Neutrophil (primary cell): ENCODE measurements around the gene PLAGL2.
A peak's percentile ranks its signal among the peaks of the same experiment; 100 is the strongest.

Experiments
- H3K27ac ChIP-seq: fragments of 200-600 bp; sonication (generic); 2 replicates; pipeline ENCODE4 v1.5.1; 2016; ENCODE audit warnings: mild to moderate bottlenecking, moderate library complexity
- H3K27me3 ChIP-seq: fragments of 200-600 bp; sonication (generic); 2 replicates; pipeline ENCODE4 v1.6.0; 2016; ENCODE audit warnings: mild to moderate bottlenecking
- H3K36me3 ChIP-seq: fragments of 200-600 bp; sonication (generic); 2 replicates; pipeline ENCODE4 v1.5.1; 2017
- H3K4me1 ChIP-seq, 2 experiments: fragments of 200-600 bp in 1 of 2; sonication (generic) in 1 of 2; 1 replicate in 1 of 2; 2 replicates in 1 of 2; pipeline versions ENCODE4 v1.5.1 to v1.6.1; 2013 to 2016; ENCODE audit warnings: low read depth in 1 of 2, low read length in 1 of 2, mild to moderate bottlenecking in 1 of 2, moderate library complexity in 1 of 2; ENCODE audit not compliant: control insufficient read depth in 1 of 2, insufficient read depth in 1 of 2
- H3K4me3 ChIP-seq, 2 experiments: fragments of 200-600 bp in 1 of 2; sonication (generic) in 1 of 2; 1 replicate in 1 of 2; 2 replicates in 1 of 2; pipeline ENCODE4 v1.5.1; 2013 to 2016; ENCODE audit warnings: low read depth in 1 of 2, low read length in 1 of 2, mild to moderate bottlenecking in 1 of 2, moderate library complexity in 1 of 2
- H3K9me3 ChIP-seq: fragments of 200-600 bp; sonication (generic); 2 replicates; pipeline ENCODE4 v1.5.1; 2016
- CTCF ChIP-seq: fragments of 200-600 bp; sonication (generic); IDR thresholded peaks from 2 replicates; pipeline ENCODE4 v1.5.1; 2016; ENCODE audit warnings: antibody characterized with exemption

Gene PLAGL2

GRCh38 chr20:32233286-32233685, 25.7 kb upstream of the PLAGL2 start:
- H3K27ac ChIP-seq, result peak overlapping the region; percentile 69

GRCh38 chr20:32232326-32232886, 24.9 kb upstream of the PLAGL2 start:
- peaks cover 54% of the 10 kb centered on the region in 2 experiments for H3K4me1 ChIP-seq
- no peaks in the 10 kb centered on the region for H3K9me3 ChIP-seq
- H3K4me3 ChIP-seq, result no peak overlapping the region
- H3K27ac ChIP-seq, result peak overlapping the region; percentile 69
- peaks cover 11% of the 10 kb centered on the region for H3K36me3 ChIP-seq
- H3K27me3 ChIP-seq, result no peaks in the 10 kb centered on the region
- no peak for TF ChIP-seq CTCF

More at GRCh38 chr20:32233286-32233685, 25.7 kb upstream of the PLAGL2 start:
- Histone ChIP-seq H3K4me1 (peaks cover 45% of the 10 kb centered on the region in 2 experiments), H3K4me3 (no peak overlapping the region), H3K27me3 (no peaks in the 10 kb centered on the region), H3K36me3 (peaks cover 11% of the 10 kb centered on the region), H3K9me3 (no peaks in the 10 kb centered on the region)
- TF ChIP-seq CTCF, result no peak

GRCh38 chr20:32231847-32232246, 24.3 kb upstream of the PLAGL2 start:
- H3K4me3 ChIP-seq, result no peak overlapping the region
- no peak for TF ChIP-seq CTCF
- H3K36me3 ChIP-seq, result peaks cover 8% of the 10 kb centered on the region
- H3K27ac ChIP-seq, result peak overlapping the region; percentile 69
- no peaks in the 10 kb centered on the region for H3K27me3 ChIP-seq
- no peaks in the 10 kb centered on the region for H3K9me3 ChIP-seq
- peaks cover 59 to 60% of the 10 kb centered on the region in 2 experiments for H3K4me1 ChIP-seq

GRCh38 chr20:32231245-32231644, 23.7 kb upstream of the PLAGL2 start:
- H3K27ac ChIP-seq, result peak overlapping the region; percentile 69
- no peak for TF ChIP-seq CTCF
- no peak overlapping the region for H3K4me3 ChIP-seq
- no peaks in the 10 kb centered on the region for H3K9me3 ChIP-seq
- H3K27me3 ChIP-seq, result no peaks in the 10 kb centered on the region
- peaks cover 65 to 66% of the 10 kb centered on the region in 2 experiments for H3K4me1 ChIP-seq
- peaks cover 5% of the 10 kb centered on the region for H3K36me3 ChIP-seq

GRCh38 chr20:32230707-32231106, 23.2 kb upstream of the PLAGL2 start:
- H3K9me3 ChIP-seq, result no peaks in the 10 kb centered on the region
- TF ChIP-seq CTCF, result no peak
- peaks cover 5% of the 10 kb centered on the region for H3K36me3 ChIP-seq

More at GRCh38 chr20:32230707-32231106, 23.2 kb upstream of the PLAGL2 start:
- Histone ChIP-seq H3K27ac (peak overlapping the region; percentile 69), H3K4me3 (no peak overlapping the region), H3K4me1 (peaks cover 70 to 71% of the 10 kb centered on the region in 2 experiments), H3K27me3 (no peaks in the 10 kb centered on the region)
